NCI-H526 treated with DMSO at 0.1 percent for 48 hours (cell line): Measurements from ENCODE around the gene FAM3A.

Experiments
- DNase-seq: peaks from one replicate; lab custom pipeline; 2025; lab: John Stamatoyannopoulos, UW

FAM3A gene

DNA sequence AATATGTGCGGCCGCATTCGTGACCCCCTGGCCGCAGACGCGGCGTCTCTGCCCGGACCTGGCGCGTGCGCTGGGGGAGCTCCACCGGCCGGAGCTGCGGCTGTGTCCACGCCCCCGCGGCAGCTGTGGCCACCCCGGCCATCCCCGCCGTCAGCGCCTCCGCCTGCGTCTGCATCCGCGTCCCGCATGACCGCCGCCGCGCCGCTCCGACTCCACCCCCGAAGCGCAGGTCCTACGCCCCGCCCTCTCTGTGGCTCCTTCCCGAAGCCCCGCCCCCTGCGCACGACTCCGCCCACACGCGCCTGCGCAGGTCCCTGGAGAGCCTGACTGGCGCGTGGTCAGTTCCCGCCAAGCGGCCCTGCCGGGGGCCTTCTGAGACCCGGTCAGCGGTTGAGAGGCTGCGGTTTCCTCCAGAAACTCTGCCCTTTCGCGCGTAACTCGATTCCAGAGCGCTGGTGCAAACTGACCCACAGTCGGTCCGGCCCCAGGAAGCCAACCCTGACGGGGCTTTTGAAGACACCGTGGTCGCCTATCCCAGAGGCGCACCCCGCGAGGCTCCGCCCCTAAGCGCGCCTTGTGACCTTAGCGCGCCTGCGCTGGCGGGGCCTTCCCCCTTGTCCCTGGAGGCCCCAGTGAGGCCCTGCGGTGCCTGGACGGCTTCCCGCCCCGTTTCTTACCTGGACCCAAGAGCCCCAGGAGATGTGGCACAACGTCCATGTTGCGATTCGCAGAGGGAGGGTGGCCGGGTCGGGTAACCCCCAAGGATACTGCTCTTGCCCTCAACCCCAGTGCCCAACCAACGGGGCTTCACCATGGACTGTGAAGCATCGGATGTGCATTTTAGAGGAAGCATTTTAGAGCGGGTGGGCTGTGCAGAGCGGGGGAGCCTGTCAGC lies 37.1 kb downstream of the FAM3A start, which contains the start of gene LAGE3:
Gene LAGE3 (minus strand): TSS at position 554 of the 895 bp plus-strand sequence. CDS start 366 bp downstream, at position 188.
- DNase-seq, result peak; percentile 92

DNA sequence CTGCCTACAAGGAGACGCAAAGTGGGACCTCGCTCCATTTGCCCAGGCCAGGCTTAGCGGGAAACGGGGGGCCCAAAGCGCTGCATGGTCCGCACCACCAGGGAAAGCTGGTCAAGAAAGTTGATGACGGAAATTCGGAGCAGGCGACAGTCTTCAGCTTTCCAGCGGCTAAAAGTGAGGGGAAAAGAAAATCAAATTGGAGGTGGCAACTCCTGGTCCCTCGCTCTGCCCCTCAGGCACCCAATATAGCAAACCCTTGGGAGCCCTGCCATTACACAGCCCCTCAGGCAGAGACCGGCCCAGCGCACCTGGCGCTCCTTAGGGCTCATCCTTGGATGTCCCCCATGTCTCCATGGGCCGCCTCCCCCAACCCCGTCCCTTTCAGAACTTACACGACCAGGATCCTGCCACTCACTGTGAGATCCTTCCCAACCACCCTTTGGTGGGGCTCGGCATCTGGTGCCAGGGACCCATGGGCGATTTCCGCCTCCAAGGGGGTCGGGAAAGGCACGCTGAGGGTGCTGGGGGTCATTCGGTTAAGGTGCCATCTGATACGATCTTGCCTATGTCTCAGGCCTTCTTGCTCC lies 38.0 kb downstream of the FAM3A start:
- no peak for DNase-seq

DNA sequence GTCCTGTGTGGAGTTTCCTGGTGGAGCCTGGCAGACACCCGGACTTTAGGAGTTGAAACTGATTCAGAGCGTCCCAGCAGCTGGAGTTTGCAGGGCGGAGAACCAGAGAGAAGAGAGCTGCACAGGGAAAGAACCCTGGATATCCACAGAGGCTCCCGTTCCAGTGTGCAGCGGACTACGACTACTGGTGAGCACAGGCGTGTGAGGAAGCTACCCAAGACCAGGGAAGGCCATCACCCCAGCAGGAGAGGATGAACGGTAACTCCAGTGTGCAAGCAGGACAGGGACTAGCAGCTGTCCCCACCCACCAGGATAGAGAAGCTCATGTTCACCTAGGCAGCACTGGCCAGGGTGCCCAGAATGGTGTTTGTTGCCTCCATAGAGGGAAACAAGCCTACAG lies 39.2 kb downstream of the FAM3A start:
- no peak for DNase-seq

DNA sequence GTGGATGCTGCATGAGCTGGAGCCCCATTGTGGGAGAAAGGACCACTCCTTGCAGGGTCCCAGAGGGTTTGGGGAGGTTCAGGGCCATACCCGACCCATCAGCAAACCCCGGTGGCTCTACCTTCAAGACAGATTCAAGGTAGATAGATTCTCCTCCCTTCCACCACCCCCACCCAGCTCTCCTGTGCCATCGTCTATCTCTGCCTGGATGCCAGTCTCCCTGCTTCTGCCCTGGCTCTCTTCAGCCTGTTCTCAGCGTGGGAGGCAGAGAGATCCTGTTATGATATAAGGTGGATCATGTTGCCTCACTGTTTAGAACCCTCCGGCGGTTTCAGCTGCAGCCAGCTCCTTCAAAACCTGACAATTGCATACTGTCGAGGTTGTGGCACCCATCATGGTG lies 42.3 kb downstream of the FAM3A start:
- no peak for DNase-seq

DNA sequence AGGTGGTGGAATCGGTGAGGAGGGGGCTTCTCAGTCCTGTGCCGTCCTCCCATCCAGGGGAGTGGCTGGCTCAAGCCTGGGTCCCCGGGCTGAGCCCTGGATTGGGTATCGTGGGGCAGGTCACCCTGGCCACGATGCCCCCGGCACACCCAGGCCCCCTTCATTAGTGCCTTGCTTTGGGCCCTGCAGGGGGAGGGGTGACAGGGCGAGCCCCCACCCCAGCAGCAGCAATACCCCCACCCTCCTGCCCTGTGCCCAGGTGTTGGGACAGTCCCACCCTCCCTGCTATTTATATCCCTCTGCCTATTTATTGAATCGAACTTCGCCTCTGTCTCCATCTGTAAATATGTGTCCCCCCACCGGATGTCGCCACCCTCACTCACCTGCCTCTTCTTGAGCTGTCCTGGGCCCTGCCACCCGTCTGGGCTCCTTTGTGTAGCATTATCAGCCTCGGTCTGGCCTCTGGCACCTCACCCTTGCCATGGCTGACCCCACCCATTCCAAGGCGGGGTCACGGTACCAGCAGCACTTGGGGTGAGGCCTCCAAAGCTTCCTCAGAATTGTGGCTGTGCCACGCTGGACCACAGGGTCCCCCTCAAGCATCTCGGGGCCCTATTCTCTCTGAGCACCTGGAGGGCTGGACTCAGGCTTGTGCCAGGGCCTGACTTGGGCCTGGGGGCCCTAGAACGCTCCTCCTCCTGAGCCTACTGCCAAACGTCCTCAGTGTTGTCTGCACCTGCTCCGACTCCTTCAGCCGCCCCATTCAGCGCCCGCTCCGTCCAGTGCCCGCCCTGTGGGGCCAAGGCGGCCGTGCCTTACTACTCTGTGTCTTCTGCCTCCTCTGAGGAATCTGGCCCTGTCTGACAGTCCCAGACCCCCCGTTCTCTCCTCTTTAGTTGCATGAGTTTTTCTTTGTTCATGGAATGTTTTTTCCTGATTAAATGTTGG lies 43.1 kb downstream of the FAM3A start:
- DNase-seq, result no peak

DNA sequence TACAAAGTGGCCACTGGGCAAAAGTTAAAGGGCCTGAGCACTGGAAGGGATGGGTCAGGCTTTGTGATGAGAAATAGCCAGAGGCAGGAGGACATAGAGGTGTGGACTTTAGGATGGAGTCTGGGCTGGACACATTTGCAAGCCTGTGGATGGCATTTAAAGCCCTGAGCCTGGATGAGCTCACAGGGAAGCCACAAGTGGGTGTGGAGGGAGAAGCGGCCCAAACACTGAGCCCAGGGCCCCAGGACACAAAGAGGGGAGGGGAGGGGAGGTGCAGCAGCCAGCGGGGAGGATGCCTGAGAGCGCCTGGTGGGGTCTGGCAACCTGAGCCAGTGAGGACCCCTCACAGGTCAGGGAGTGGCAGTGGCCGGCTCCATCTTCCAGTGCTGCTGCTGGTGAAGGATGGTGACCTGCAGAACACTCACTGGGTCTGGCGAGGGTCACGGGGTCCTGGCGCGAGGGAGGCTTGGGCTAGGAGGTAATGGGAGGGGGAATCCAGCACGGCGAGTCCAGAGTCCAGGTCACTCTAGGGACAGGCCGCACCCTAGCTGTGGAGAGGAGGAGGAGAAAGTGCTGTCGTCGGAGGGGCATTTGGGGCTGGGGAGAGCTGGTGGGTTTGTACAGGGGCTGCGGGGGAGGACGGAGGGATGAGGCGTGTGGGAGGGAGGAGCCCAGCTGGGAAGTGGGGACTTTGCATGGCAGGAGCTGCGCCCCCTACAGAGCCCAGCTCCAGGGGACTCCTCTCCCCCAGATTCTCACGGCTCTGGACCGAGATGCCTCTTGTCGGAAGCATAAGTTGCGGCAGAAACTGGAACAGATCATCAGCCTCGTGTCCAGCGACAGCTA lies 44.0 kb downstream of the FAM3A start:
- no peak for DNase-seq

DNA sequence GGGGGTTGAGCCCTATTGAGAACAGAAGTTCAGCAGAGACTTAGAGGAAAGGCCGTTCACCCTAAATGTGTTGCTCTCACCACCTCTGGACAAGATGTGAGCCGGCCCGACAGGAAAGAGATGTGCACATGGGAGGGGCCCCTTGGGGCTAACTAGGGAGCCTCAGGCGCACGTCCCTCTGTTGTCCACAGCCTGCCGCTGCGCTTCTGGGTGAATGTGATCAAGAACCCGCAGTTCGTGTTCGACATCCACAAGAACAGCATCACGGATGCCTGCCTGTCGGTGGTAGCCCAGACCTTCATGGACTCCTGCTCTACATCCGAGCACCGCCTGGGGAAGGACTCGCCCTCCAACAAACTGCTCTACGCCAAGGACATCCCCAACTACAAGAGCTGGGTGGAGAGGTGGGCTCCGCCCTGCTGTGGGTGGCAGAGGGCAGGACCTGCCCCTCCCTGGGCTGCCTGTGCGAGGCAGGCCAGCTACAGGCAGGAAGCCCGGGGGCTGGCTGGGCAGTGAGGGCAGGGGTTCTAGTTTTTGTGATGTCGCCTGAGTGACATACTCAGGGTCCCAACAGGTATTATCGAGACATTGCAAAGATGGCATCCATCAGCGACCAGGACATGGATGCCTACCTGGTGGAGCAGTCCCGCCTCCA lies 45.0 kb downstream of the FAM3A start:
- DNase-seq, result no peak

DNA sequence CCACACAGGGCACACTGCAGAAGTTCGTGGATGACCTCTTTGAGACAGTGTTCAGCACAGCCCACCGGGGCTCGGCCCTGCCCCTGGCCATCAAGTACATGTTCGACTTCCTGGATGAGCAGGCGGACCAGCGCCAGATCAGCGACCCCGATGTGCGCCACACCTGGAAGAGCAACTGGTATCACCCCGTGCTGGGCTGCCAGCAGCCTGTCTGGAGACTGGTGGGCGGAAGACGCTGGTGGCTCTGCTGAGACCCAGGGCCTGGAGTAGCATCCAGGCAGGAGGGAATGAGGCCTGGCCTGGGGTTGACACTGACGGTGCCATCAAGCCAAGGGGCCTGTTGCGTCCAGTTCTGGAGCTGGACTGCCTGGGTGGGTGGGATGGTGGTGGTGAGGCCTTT lies 45.6 kb downstream of the FAM3A start:
- DNase-seq, result no peak

DNA sequence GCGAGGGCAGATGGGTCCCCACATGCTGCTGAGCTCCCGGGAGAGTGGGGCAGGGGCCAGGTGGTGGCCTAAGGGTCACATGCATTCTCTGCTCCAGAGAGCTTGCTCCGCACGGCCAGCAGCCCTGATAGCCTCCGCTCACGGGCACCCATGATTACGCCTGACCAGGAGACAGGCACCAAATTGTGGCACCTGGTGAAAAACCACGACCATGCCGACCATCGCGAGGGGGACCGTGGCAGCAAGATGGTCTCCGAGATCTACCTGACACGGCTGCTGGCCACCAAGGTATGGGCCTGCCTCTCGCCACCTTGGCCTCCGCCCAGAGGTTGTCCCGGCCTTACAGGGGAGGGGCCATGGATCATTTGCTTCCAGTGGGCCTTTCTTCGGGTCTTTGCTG lies 46.2 kb downstream of the FAM3A start:
- no peak for DNase-seq

DNA sequence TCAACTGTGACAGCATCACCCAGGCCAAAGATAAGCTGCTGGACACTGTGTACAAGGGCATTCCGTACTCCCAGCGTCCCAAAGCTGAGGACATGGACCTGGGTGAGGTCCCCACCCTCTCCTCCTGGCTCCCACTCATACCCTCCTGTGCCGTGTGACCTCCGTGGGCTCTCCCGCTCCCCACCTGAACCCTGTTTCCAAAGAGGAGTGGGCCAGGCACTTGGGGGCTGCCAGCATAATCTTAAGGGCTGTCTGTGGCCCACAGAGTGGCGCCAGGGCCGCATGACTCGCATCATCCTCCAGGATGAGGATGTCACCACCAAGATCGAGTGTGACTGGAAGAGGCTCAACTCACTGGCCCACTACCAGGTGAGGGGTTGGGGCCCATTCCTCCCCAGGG lies 46.9 kb downstream of the FAM3A start:
- DNase-seq, result no peak

DNA sequence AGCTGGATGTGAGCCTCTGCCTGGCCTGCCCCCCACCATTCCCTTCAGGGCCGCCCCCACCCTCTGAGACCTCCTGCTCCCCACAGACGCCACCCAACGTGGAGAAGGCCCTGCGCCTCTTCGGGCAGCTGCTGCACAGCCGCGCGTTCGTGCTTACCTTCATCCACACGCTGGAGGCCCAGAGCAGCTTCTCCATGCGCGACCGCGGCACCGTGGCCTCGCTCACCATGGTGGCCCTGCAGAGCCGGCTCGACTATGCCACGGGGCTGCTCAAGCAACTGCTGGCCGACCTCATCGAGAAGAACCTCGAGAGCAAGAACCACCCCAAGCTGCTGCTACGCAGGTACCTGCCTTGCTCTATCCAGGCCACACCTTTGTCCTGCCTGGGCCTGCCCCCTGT lies 47.8 kb downstream of the FAM3A start:
- no peak for DNase-seq

DNA sequence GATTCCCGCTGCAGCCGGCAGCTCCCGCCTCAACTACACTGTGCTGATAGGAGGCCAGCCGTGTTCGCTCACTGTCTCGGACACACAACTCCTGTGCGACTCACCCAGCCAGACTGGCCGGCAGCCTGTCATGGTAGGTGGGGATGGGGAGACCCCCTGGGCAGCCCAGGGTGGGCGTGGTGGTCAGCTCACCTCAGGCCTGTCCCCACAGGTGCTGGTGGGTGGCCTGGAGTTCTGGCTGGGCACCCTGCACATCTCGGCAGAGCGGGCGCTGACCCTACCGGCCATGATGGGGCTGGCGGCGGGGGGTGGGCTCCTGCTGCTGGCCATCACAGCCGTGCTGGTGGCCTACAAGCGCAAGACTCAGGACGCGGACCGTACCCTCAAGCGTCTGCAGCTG lies 48.5 kb downstream of the FAM3A start:
- DNase-seq, result no peak

DNA sequence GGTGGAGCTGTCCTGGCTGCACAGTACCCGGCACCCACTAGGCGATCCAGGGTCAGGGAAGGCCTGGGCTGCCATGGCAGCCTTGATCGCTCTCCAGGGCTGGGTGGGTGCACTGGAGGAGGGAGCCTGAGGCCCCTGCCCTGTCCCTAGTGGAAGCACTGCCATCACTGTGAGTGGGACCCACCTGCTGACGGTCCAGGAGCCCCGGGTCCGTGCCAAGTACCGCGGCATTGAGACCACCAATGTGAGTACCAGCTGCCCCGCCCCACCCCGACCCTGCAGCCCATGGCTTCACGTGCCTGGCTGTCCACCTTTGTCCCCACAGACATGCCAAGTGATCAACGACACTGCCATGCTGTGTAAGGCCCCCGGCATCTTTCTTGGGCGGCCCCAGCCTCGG lies 49.1 kb downstream of the FAM3A start:
- DNase-seq, result no peak

DNA sequence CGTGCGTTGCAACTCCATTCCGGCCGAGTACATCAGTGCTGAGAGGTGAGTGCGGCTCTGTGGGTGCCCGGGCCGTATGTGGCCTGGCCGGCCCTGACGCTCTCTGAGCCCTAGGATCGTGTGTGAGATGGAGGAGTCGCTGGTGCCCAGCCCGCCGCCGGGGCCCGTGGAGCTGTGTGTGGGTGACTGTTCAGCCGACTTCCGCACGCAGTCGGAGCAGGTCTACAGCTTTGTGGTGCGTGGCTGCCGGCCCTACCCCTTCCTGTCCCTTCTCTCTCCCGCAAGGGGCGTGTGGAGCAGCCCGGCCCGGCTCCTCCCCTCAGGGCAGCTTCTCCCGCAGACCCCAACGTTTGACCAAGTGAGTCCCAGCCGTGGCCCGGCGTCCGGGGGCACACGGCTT lies 50.0 kb downstream of the FAM3A start:
- no peak for DNase-seq

DNA sequence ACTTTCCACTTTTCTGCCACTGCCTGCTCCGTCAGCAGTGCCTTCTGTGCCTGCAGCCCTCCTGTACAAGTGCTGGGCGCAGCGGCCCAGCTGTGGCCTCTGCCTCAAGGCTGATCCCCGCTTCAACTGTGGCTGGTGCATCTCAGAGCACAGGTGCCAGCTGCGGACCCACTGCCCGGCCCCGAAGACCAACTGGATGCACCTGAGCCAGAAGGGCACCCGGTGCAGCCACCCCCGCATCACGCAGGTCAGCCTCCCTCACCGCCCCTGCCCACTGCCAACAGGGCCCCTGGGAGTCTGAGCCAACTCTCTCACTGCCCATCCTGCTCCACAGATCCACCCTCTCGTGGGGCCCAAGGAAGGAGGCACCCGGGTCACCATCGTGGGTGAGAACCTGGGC lies 50.4 kb downstream of the FAM3A start:
- no peak for DNase-seq

DNA sequence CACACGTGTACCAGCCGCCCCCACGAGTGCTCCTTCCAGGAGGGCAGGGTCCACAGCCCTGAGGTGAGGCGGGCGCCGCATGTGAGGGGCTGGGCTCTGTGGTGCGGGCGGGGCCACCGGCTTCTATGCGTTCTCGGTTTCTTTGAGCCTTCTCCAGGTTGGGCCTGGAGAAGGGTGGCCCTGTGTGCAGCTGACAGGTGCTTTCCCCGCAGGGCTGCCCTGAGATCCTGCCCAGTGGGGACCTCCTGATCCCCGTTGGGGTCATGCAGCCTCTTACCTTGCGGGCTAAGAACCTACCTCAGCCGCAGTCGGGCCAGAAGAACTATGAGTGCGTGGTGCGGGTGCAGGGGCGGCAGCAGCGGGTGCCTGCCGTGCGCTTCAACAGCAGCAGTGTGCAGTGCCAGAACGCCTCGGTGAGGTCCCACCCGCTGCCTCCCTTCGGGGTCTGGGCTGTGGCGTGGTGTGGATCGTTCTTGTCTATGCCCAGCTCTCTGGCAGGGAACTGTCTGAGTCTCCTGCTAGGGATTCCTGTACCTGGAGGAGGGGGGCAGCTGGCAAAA lies 51.1 kb downstream of the FAM3A start:
- DNase-seq, result no peak

DNA sequence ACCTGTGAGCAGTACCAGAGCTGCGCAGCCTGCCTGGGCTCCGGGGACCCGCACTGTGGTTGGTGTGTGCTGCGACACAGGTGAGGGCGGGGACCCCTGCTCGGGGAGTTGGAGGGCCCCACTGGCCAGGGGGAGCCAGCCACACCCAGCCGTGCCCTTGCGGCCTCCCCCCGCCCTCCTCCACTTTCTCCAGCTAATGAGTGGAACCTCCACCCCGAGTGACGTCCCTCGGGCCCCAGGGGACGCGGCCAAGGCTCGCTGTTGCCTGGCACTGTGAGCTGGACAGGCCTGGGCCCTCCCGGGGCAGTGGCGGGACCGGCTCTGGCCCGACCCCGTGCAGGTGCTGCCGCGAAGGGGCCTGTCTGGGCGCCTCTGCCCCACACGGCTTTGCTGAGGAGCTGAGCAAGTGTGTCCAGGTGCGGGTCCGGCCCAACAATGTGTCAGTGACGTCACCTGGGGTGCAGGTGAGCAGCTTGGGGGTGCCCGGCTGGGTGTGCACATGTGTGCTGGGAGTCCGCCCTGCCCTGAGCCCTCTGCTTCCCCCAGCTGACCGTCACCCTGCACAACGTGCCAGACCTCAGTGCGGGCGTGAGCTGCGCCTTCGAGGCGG lies 52.3 kb downstream of the FAM3A start:
- no peak for DNase-seq

DNA sequence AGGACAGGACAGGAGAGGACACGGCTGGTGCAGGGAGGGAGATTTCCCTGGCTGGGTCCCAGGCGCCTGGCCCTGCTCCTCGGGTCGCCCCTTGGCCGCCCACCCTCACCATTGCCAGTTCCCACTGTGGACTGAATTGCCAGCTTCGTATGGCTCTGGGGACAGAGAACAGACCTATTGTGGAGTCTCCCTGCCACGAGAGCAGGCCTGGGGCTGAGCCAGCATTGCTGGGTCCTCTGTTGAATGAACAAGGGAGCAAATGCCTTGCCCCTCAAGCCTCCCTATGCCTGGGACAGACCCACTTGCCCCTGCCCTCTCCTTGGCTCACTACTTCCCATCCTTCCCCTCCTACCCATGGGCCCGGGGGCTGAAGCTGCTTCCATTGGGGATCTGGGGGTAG lies 53.6 kb downstream of the FAM3A start:
- DNase-seq, result no peak

DNA sequence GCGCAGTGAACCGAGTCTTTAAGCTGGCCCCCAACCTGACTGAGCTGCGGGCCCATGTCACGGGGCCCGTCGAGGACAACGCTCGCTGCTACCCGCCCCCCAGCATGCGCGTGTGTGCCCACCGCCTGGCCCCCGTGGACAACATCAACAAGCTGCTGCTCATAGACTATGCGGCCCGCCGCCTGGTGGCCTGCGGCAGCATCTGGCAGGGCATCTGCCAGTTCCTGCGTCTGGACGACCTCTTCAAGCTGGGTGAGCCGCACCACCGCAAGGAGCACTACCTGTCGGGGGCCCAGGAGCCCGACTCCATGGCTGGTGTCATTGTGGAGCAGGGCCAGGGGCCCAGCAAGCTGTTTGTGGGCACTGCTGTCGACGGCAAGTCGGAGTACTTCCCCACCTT lies 55.7 kb downstream of the FAM3A start:
- no peak for DNase-seq

DNA sequence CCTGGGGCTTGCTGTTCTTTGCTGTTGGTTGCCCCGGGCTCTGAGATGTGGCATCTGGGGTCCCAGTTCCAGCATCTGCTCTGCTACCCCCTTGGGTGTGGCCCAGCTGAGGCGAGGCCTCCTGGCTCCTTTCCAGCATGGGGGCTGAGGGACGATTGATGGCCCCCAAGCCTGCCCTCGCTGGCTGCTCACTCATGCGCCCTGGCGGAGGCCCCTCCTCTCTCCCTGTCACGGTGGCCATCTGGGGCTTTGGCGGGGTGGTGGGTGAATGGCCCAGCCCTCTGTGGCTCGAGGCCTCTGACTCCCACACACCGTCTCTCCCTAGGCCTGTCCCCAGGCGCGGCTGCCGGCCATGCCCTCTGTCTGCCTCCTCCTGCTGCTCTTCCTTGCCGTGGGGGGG lies 56.2 kb downstream of the FAM3A start:
- no peak for DNase-seq
